C4-2B (cell line): Measurements from ENCODE around the gene CEP44.

Source experiments
- H3K27ac ChIP-seq: fragments of 450-650 bp; 2 replicates; pipeline ENCODE4 v1.5.1; 2017
- CTCF ChIP-seq: fragments of 450-650 bp; conservative IDR thresholded peaks from 2 replicates; pipeline ENCODE4 v1.5.1; 2017; ENCODE audit warnings: mild to moderate bottlenecking
- ZFX ChIP-seq: fragments of 450-650 bp; IDR thresholded peaks from 2 replicates; pipeline ENCODE4 v1.6.1; 2017

Gene CEP44

GRCh38 chr4:174314770-174315169 is 31.1 kb downstream of the CEP44 start:
- H3K27ac ChIP-seq: no peak overlapping the region
- TF ChIP-seq ZFX: no peak
- TF ChIP-seq CTCF: no peak

GRCh38 chr4:174316546-174316945 is 32.8 kb downstream of the CEP44 start:
- H3K27ac ChIP-seq: no peak overlapping the region
- no peak for TF ChIP-seq ZFX
- TF ChIP-seq CTCF: no peak

- no peak for TF ChIP-seq CTCF
- TF ChIP-seq ZFX: no peak
- H3K27ac ChIP-seq: no peak overlapping the region
Measured at GRCh38 chr4:174316954-174317353, 33.2 kb downstream of the CEP44 start.

GRCh38 chr4:174317531-174317930 is 33.8 kb downstream of the CEP44 start:
- TF ChIP-seq ZFX (no peak), CTCF (no peak)

DNA sequence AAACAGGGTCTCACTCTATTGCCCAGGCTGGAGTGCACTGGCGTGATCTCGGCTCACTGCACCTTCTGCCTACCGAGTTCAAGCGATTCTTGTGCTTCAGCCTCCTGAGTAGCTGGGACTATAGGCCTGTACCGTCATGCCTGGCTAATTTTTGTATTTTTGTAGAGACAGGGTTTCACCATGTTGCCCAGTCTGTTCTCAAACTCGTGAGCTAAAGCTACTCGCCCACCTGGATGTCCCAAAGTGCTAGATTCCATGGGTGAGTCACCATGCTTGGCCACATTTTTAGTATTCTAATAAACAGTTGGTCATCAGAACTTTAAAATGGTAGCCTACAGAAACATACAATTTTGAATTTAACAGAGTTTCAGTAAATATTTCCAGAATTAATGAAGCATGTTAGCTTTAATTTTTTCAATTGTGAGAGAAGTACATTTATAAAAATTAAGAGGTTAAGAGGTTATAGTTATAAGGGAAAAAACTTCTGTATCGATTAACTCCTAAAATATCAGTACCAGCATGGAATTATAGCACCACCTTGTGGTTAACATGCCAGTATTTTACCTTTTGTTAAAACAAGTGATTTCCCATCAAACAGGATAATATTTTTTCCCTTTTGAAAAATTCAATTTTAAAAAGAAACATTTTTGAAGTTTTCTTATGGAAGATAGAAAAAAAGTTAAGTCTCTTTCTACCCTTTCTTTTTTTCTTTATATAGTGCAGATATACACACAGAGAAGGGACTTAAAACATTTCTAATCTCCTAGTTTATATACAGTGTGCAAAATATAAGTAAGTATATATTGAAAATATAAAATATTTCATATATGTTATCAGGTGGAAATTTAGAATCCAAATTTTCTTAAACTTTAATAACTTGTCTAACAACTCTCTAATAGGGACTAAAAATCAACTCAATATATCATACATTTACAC is 35.4 kb downstream of the CEP44 start:
- TF ChIP-seq ZFX: no peak
- TF ChIP-seq CTCF: peak; percentile 84

More at GRCh38 chr4:174317531-174317930, 33.8 kb downstream of the CEP44 start:
- H3K27ac ChIP-seq: no peak overlapping the region

DNA sequence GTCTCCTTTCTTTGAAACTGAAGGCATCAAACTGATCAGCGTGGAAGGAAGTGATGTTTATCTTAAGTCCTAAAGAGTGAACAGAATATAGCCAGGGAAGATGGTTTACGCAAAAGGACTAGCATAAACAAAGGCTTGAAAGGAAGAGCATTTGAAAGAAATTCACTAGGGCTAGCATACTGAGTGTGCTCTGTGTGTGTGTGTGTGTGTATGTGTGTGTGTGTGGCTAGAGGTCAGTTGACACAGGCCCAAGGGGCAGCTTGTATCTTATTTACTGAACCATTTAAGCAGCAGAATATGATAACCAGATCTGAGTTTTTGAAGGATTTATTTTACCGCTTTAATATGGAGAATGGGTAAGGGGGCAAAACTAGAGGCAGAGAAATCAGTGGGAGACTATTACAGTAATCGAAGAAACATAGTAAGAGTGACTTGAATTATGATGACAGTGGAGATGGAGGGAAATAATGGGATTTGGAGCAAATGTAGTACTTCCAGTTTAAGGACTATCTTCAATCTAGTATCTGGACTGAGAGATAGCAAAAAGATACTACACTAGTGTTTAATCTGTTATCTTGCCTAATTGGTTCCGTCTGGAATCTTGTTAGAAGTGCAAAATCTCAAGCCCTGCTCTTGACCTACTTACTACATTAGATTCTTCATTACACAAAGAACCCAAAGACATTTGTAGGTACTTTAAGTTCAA is 36.9 kb downstream of the CEP44 start:
- TF ChIP-seq ZFX: no peak
- TF ChIP-seq CTCF: no peak
- H3K27ac ChIP-seq: no peak overlapping the region

More for the DNA sequence above, 35.4 kb downstream of the CEP44 start:
- H3K27ac ChIP-seq: no peak overlapping the region

- TF ChIP-seq CTCF: no peak
- TF ChIP-seq ZFX: no peak
- no peak overlapping the region for H3K27ac ChIP-seq
Measured at GRCh38 chr4:174324236-174324635, 40.5 kb downstream of the CEP44 start.
